HepG2 (cell line): ENCODE measurements around the gene VPS13D. TPM values are rescaled to one million over a fixed set of nuclear protein-coding genes. Genes with fewer than 3 reads are reported as not detected.

ENCODE experiments used
- ATAC-seq: fragments of 200-7000 bp; cut with Tn5 transposase; 3 replicates; pipeline ENCODE4 v1.9.1; 2020; ENCODE audit warnings: mild to moderate bottlenecking, moderate library complexity
- BruUV-seq: library from RNA; stranded (reverse); fragments of 400-500 nt; replicated peaks from 2 replicates; lab custom pipeline; 2021; lab: Mats Ljungman, UMichigan
- CTCF ChIA-PET: fragments of 300-600 bp; formaldehyde crosslinking; extraction: SDS; loops from one replicate; lab custom pipeline; 2021; ENCODE audit warnings: low total read pairs, inconsistent platforms, low intra/inter-chr PET ratio; lab: Yijun Ruan, JAX
- POLR2A ChIA-PET: fragments of 350-600 bp; sonication (Branson Sonifier 250); formaldehyde crosslinking; loops from one replicate; lab custom pipeline; 2020; ENCODE audit warnings: antibody characterized with exemption, inconsistent platforms; lab: Yijun Ruan, JAX
- DNase-seq: peaks from one replicate; pipeline ENCODE4 v3.0.0-alpha.2; 2015; ENCODE audit warnings: low spot score
- FAIRE-seq: peaks from 3 replicates; lab custom pipeline; 2011; peaks lifted over from hg19 to GRCh38; lab: Jason Lieb, UNC
- H2AFZ ChIP-seq: one replicate; pipeline ENCODE4 v1.6.1; 2011; ENCODE audit warnings: low read length, inconsistent platforms
- H3K27ac ChIP-seq: fragments of 300-600 bp; 3 replicates; pipeline ENCODE4 v1.8.0; 2011; ENCODE audit warnings: mixed run types, mild to moderate bottlenecking, mixed read lengths, low read length, inconsistent platforms; ENCODE audit not compliant: insufficient read depth; ENCODE audit errors: extremely low read length
- H3K27me3 ChIP-seq, 2 experiments: fragments of 200-600 bp in 1 of 2; 2 replicates in 1 of 2; 3 replicates in 1 of 2; pipeline versions ENCODE4 v1.6.0 to v1.8.0; 2011; ENCODE audit warnings: low read length in 2 of 2, mild to moderate bottlenecking in 2 of 2, moderate library complexity in 2 of 2, inconsistent platforms in 1 of 2; ENCODE audit not compliant: insufficient read depth in 2 of 2, control insufficient read depth in 1 of 2
- H3K36me3 ChIP-seq, 2 experiments: fragments of 200-600 bp in 1 of 2; replicated peaks in 1 of 2; 2 replicates in 1 of 2; 3 replicates in 1 of 2; pipeline versions ENCODE4 v1.5.1 to v1.8.0; 2011; ENCODE audit warnings: low read length in 2 of 2, inconsistent platforms in 1 of 2; ENCODE audit not compliant: insufficient read depth in 2 of 2, control insufficient read depth in 1 of 2
- H3K4me1 ChIP-seq: 2 replicates; pipeline ENCODE4 v1.5.1; 2012; ENCODE audit warnings: low read length, inconsistent platforms; ENCODE audit not compliant: insufficient read depth
- H3K4me2 ChIP-seq: 2 replicates; pipeline ENCODE4 v1.6.0; 2011; ENCODE audit warnings: low read depth, low read length, inconsistent platforms
- H3K4me3 ChIP-seq, 3 experiments: fragments of 200-600 bp in 1 of 3; sonication (generic), shearing (Covaris generic) in 1 of 3; replicated peaks in 1 of 3; 2 replicates each; pipeline ENCODE4 v1.5.1; 2011 to 2016; ENCODE audit warnings: low read length in 3 of 3, inconsistent platforms in 2 of 3, low read depth in 2 of 3, mild to moderate bottlenecking in 2 of 3, control low read depth in 1 of 3, mixed read lengths in 1 of 3; ENCODE audit not compliant: insufficient read depth in 1 of 3
- H3K79me2 ChIP-seq: one replicate; pipeline ENCODE4 v1.6.1; 2011; ENCODE audit warnings: low read length, inconsistent platforms; ENCODE audit not compliant: insufficient read depth
- H3K9ac ChIP-seq: 2 replicates; pipeline ENCODE4 v1.6.0; 2011; ENCODE audit warnings: mild to moderate bottlenecking, low read depth, low read length, inconsistent platforms; ENCODE audit not compliant: insufficient read depth
- H3K9me3 ChIP-seq: 2 replicates; pipeline ENCODE4 v1.5.1; 2012; ENCODE audit warnings: mild to moderate bottlenecking, low read length
- H4K20me1 ChIP-seq: 2 replicates; pipeline ENCODE4 v1.6.0; 2011; ENCODE audit warnings: inconsistent platforms, mild to moderate bottlenecking, low read length, moderate library complexity; ENCODE audit not compliant: insufficient read depth
- AHR ChIP-seq: IDR thresholded peaks from 2 replicates; pipeline ENCODE4 v1.6.1; 2018; ENCODE audit warnings: missing genetic modification reagents, missing compliant biosample characterization
- ARHGAP35 ChIP-seq: sonication (generic); formaldehyde crosslinking; IDR thresholded peaks from 2 replicates; pipeline ENCODE4 v1.9.0; 2022; ENCODE audit warnings: mild to moderate bottlenecking, inconsistent platforms, moderate library complexity, missing genetic modification reagents, borderline replicate concordance
- NFIB ChIP-seq: sonication (generic); formaldehyde crosslinking; IDR thresholded peaks from 2 replicates; pipeline ENCODE4 v1.9.0; 2021; ENCODE audit warnings: missing genetic modification reagents, mild to moderate bottlenecking, borderline replicate concordance
- ZFYVE20 ChIP-seq: sonication (generic); formaldehyde crosslinking; IDR thresholded peaks from 2 replicates; pipeline ENCODE4 v1.8.0; 2023; ENCODE audit warnings: low read depth, mild to moderate bottlenecking, moderate library complexity, missing genetic modification reagents, borderline replicate concordance
- ZNF101 ChIP-seq: sonication (generic); formaldehyde crosslinking; IDR thresholded peaks from 2 replicates; pipeline ENCODE4 v1.4.0; 2020; ENCODE audit warnings: mild to moderate bottlenecking, low read depth, missing genetic modification reagents, borderline replicate concordance
- ZNF607 ChIP-seq: sonication (generic); formaldehyde crosslinking; IDR thresholded peaks from 2 replicates; pipeline ENCODE4 v1.5.1; 2020; ENCODE audit warnings: missing genetic modification reagents, mild to moderate bottlenecking, borderline replicate concordance
- WGBS: methylation state at CpG from one replicate; pipeline ENCODE4 v1.1.6; 2017; ENCODE audit warnings: low lambda C conversion rate; 5-methylcytosine and 5-hydroxymethylcytosine counted together
- in situ Hi-C: cut with HindIII; loops from 2 replicates; pipeline ENCODE4 v1.10.0; 2017; ENCODE audit warnings: low pct_unique_long_range_greater_than_20kb; ENCODE audit not compliant: extremely low pct_ligation_motif_present
- intact Hi-C: fragments of 100-400 bp; cut with micrococcal nuclease; formaldehyde crosslinking; loops from one replicate; pipeline ENCODE4 v1.10.0; 2022; ENCODE audit not compliant: unreplicated experiment
- polyA plus RNA-seq, 8 experiments: library from polyadenylated mRNA; depleted of rRNA in 3 of 8; stranded (reverse) in 7 of 8; unstranded in 1 of 8; fragments of >200 nt; fragmentation: Illumina TruSeq in 4 of 8; extraction: Trizol in 4 of 8; gene quantifications; 2 replicates each; pipeline versions ENCODE4 v1.2.1 to v1.2.3, GENCODE V29; 2011 to 2016; ENCODE audit warnings: low read depth in 4 of 8, missing spikeins in 1 of 8, mixed read lengths in 1 of 8; ENCODE audit not compliant: insufficient read depth in 1 of 8
- total RNA-seq, 5 experiments: library from RNA; depleted of rRNA; stranded (reverse); fragments of >200 nt; fragmentation: Illumina TruSeq; extraction: Trizol; gene quantifications; 2 replicates each; pipeline ENCODE4 v1.2.3, GENCODE V29; 2016; ENCODE audit warnings: low read depth in 1 of 5
- TF ChIP-seq, protein P1 (sequence below): sonication (generic); formaldehyde crosslinking; IDR thresholded peaks from 2 replicates; pipeline ENCODE4 v1.8.0; 2022; ENCODE audit warnings: mild to moderate bottlenecking, missing genetic modification reagents, moderate library complexity
- TF ChIP-seq, protein P2 (sequence below): sonication (generic); formaldehyde crosslinking; IDR thresholded peaks from 2 replicates; pipeline ENCODE4 v1.8.0; 2022; ENCODE audit warnings: mild to moderate bottlenecking, missing genetic modification reagents, moderate library complexity
- TF ChIP-seq, protein P3 (sequence below): sonication (generic); formaldehyde crosslinking; IDR thresholded peaks from 2 replicates; pipeline ENCODE4 v1.4.0; 2020; ENCODE audit warnings: mild to moderate bottlenecking, missing genetic modification reagents
- TF ChIP-seq, protein P4 (sequence below): sonication (generic); formaldehyde crosslinking; IDR thresholded peaks from 2 replicates; pipeline ENCODE4; 2020; ENCODE audit warnings: missing genetic modification reagents, mild to moderate bottlenecking, borderline replicate concordance
- TF ChIP-seq, protein P5 (sequence below): sonication (generic); formaldehyde crosslinking; IDR thresholded peaks from 2 replicates; pipeline ENCODE4 v1.4.0; 2020; ENCODE audit warnings: missing genetic modification reagents

Gene VPS13D
- total and polyA plus RNA-seq, 2 of the 13 experiments (the other 11 are each of a cell fraction or from before 2014, with no cell fraction given): 8.6 to 13.9 TPM

DNA sequence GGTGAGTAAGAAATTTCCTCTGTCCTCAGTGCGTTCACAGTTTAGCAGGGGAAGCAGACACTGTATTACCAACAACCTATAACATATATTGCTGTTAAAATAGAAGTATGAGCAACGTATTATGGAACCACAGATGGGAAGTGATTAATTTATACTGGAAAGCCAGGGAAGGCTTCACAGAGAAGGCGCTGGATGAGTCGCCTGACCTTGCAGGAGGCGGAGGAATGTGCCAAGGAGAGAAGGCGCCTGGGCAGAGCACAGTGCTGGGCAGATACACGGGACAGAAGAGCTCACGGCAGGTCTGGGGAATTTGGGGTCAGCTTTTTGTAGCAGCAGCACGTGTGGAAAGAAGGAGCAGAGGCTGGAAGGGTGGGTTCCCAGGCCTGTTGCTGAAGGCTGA is 271.8 kb downstream of the VPS13D start (continued):
- TF ChIP-seq, protein P1, sequence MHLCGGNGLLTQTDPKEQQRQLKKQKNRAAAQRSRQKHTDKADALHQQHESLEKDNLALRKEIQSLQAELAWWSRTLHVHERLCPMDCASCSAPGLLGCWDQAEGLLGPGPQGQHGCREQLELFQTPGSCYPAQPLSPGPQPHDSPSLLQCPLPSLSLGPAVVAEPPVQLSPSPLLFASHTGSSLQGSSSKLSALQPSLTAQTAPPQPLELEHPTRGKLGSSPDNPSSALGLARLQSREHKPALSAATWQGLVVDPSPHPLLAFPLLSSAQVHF (CRISPR knock-in tag): no peak
- TF ChIP-seq AHR (CRISPR knock-in tag) (no peak), ZNF607 (CRISPR knock-in tag) (no peak), ZNF101 (no peak)
- TF ChIP-seq, protein P2, sequence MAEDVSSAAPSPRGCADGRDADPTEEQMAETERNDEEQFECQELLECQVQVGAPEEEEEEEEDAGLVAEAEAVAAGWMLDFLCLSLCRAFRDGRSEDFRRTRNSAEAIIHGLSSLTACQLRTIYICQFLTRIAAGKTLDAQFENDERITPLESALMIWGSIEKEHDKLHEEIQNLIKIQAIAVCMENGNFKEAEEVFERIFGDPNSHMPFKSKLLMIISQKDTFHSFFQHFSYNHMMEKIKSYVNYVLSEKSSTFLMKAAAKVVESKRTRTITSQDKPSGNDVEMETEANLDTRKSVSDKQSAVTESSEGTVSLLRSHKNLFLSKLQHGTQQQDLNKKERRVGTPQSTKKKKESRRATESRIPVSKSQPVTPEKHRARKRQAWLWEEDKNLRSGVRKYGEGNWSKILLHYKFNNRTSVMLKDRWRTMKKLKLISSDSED: no peak
- TF ChIP-seq, protein P3, sequence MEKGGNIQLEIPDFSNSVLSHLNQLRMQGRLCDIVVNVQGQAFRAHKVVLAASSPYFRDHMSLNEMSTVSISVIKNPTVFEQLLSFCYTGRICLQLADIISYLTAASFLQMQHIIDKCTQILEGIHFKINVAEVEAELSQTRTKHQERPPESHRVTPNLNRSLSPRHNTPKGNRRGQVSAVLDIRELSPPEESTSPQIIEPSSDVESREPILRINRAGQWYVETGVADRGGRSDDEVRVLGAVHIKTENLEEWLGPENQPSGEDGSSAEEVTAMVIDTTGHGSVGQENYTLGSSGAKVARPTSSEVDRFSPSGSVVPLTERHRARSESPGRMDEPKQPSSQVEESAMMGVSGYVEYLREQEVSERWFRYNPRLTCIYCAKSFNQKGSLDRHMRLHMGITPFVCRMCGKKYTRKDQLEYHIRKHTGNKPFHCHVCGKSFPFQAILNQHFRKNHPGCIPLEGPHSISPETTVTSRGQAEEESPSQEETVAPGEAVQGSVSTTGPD (CRISPR knock-in tag): no peak
- TF ChIP-seq, all 625 proteins: peak for 0

DNA sequence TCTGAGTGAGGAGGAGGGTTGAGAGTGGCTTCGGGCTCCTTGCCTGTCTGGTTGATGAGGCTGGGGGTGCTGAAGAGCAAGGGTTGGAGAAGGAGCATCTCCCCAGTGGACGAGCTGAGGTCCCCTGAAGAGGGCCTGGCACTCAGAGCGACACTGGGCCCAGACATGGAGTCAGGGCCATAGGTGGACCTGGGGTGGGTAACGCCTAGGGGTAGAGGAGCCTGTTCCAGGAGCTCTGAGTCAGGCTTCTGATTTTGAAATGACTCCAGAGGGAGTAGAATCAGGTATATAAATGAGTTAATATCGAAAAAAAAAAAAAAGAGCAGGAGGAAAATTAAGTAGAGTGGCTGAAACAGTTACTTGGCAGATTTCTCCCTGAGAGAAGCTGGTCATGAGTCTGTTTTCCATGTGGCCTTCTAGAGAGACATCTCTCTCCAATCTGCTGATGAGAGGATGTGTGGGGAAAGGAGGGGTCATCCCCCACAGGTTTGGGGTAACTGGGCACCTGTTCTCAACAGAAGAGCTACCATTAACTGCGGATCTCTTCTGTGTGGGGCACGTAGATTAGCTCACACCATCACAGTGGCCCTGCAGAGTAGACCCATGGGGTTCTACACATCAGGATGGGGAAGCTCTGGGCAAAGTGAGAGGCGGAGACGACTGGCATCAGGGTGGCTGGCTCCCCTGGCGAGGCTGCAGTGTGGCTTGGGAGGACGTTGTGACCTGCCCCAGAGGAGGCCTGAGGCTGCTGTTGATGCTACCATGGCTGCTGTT is 272.7 kb downstream of the VPS13D start:
- intact Hi-C loops (no loop called here), in situ Hi-C loops (no loop called here)
- Histone ChIP-seq H3K4me3 (no peak overlapping the region), H3K27ac (no peak overlapping the region), H3K9ac (no peak overlapping the region), H3K9me3 (no peaks in the 10 kb centered on the region), H3K79me2 (no peaks in the 10 kb centered on the region), H3K27me3 (no peaks in the 10 kb centered on the region), H3K36me3 (peaks cover 1 to 12% of the 10 kb centered on the region in 2 experiments; a peak in 4 of 5 replicates), H3K4me2 (no peak overlapping the region), H3K4me1 (no peaks in the 10 kb centered on the region), H2AFZ (no peak overlapping the region), H4K20me1 (no peaks in the 10 kb centered on the region)
- BruUV-seq: no TSS peak
- WGBS: 96% methylated on average over 11 of the region's 11 CpGs
- TF ChIP-seq ARHGAP35 (CRISPR knock-in tag) (no peak), ZFYVE20 (CRISPR knock-in tag) (no peak), NFIB (CRISPR knock-in tag) (no peak)
- TF ChIP-seq, protein P4, sequence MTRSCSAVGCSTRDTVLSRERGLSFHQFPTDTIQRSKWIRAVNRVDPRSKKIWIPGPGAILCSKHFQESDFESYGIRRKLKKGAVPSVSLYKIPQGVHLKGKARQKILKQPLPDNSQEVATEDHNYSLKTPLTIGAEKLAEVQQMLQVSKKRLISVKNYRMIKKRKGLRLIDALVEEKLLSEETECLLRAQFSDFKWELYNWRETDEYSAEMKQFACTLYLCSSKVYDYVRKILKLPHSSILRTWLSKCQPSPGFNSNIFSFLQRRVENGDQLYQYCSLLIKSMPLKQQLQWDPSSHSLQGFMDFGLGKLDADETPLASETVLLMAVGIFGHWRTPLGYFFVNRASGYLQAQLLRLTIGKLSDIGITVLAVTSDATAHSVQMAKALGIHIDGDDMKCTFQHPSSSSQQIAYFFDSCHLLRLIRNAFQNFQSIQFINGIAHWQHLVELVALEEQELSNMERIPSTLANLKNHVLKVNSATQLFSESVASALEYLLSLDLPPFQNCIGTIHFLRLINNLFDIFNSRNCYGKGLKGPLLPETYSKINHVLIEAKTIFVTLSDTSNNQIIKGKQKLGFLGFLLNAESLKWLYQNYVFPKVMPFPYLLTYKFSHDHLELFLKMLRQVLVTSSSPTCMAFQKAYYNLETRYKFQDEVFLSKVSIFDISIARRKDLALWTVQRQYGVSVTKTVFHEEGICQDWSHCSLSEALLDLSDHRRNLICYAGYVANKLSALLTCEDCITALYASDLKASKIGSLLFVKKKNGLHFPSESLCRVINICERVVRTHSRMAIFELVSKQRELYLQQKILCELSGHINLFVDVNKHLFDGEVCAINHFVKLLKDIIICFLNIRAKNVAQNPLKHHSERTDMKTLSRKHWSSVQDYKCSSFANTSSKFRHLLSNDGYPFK (CRISPR knock-in tag): no peak
- TF ChIP-seq, protein P5, sequence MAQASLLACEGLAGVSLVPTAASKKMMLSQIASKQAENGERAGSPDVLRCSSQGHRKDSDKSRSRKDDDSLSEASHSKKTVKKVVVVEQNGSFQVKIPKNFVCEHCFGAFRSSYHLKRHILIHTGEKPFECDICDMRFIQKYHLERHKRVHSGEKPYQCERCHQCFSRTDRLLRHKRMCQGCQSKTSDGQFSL (CRISPR knock-in tag): no peak
- CTCF ChIA-PET: no interaction called here
- FAIRE-seq (no peak), ATAC-seq (no peak), DNase-seq (no peak)
- POLR2A ChIA-PET: no interaction called here
